ENCODE data around the gene CABP4. TPM values are rescaled to one million over a fixed set of nuclear protein-coding genes. Genes with fewer than 3 reads are reported as not detected.

Gene CABP4
- polyA plus RNA-seq, 4 donors: 0.20 to 0.74 (median 0.41) TPM

- no peak for DNase-seq (ENCODE audit: low read depth in 4 of 4, low spot score in 3 of 4)
Measured at GRCh38 chr11:67506426-67507051, 51.4 kb downstream of the CABP4 start.

GRCh38 chr11:67507242-67507863 is 52.2 kb downstream of the CABP4 start:
- no peak for DNase-seq (ENCODE audit: low read depth in 4 of 4, low spot score in 3 of 4)

GRCh38 chr11:67507864-67508485 is 52.8 kb downstream of the CABP4 start, which contains the start of gene CDK2AP2:
CDK2AP2 (minus strand) TSS chr11:67508162; CDS start chr11:67508082, 80 bp downstream.
- DNase-seq (ENCODE audit: low read depth in 4 of 4, low spot score in 3 of 4): peak; percentile 93 to 97 (median 95)

GRCh38 chr11:67508486-67509121 is 53.5 kb downstream of the CABP4 start:
- DNase-seq (ENCODE audit: low read depth in 4 of 4, low spot score in 3 of 4): peak; percentile 92 to 98 (median 92)

GRCh38 chr11:67510023-67510345 is 54.8 kb downstream of the CABP4 start:
- no peak for DNase-seq (ENCODE audit: low read depth in 4 of 4, low spot score in 3 of 4)

Other genes with a start within 250 kb of the CABP4 start
- gene GRK2, start 188.9 kb upstream of the CABP4 start, polyA plus RNA-seq (ENCODE audit: insufficient read length in 4 of 4): 10 to 100 TPM; 45.6 to 65.0 (median 49.0) TPM
- 10 to 100 TPM; 21.3 to 32.9 (median 27.4) TPM for gene ANKRD13D, start 166.1 kb upstream of the CABP4 start, polyA plus RNA-seq (ENCODE audit: insufficient read length in 4 of 4)
- 10 to 100 TPM; 24.3 to 32.3 (median 24.6) TPM for gene SSH3, start 151.8 kb upstream of the CABP4 start, polyA plus RNA-seq (ENCODE audit: insufficient read length in 4 of 4)
- 10 to 100 TPM; 18.7 to 36.1 (median 23.9) TPM for gene POLD4, start 101.8 kb upstream of the CABP4 start, polyA plus RNA-seq (ENCODE audit: insufficient read length in 4 of 4)
- 1 to 10 TPM; 4.5 to 6.3 (median 5.1) TPM for gene CLCF1, start 81.8 kb upstream of the CABP4 start, polyA plus RNA-seq (ENCODE audit: insufficient read length in 4 of 4)
- 10 to 100 TPM; 20.1 to 27.3 (median 21.6) TPM for gene RAD9A, start 63.4 kb upstream of the CABP4 start, polyA plus RNA-seq (ENCODE audit: insufficient read length in 4 of 4)
- 100 to 1,000 TPM; 146 to 188 (median 155) TPM for gene PPP1CA, start 53.5 kb upstream of the CABP4 start, polyA plus RNA-seq (ENCODE audit: insufficient read length in 4 of 4)
- 1 to 10 TPM; 3.3 to 7.6 (median 5.1) TPM for gene TBC1D10C, start 51.3 kb upstream of the CABP4 start, polyA plus RNA-seq (ENCODE audit: insufficient read length in 4 of 4)
- gene CARNS1, start 39.7 kb upstream of the CABP4 start, polyA plus RNA-seq (ENCODE audit: insufficient read length in 4 of 4): 1 to 10 TPM; 1.7 to 2.5 (median 2.3) TPM
- gene RPS6KB2, start 26.9 kb upstream of the CABP4 start, polyA plus RNA-seq (ENCODE audit: insufficient read length in 4 of 4): 10 to 100 TPM; 44.3 to 51.8 (median 45.4) TPM
- 1 to 10 TPM in 3 of 4 donors, under 1 TPM in 1; 0.96 to 2.7 (median 1.4) TPM for gene PTPRCAP, start 17.7 kb upstream of the CABP4 start, polyA plus RNA-seq (ENCODE audit: insufficient read length in 4 of 4)
- 10 to 100 TPM; 61.7 to 88.8 (median 66.6) TPM for gene CORO1B, start 11.9 kb upstream of the CABP4 start, polyA plus RNA-seq (ENCODE audit: insufficient read length in 4 of 4)
- not detected for gene GPR152, start 2.6 kb upstream of the CABP4 start, polyA plus RNA-seq (ENCODE audit: insufficient read length in 4 of 4)
- 10 to 100 TPM; 43.8 to 73.6 (median 49.3) TPM for gene TMEM134, start 13.9 kb downstream of the CABP4 start, polyA plus RNA-seq (ENCODE audit: insufficient read length in 4 of 4)
- 10 to 100 TPM; 55.4 to 71.8 (median 59.1) TPM for gene AIP, start 27.7 kb downstream of the CABP4 start, polyA plus RNA-seq (ENCODE audit: insufficient read length in 4 of 4)
- 10 to 100 TPM; 25.7 to 43.7 (median 32.1) TPM for gene PITPNM1, start 50.0 kb downstream of the CABP4 start, polyA plus RNA-seq (ENCODE audit: insufficient read length in 4 of 4)
- 10 to 100 TPM; 41.6 to 75.9 (median 49.0) TPM for gene CDK2AP2, start 52.8 kb downstream of the CABP4 start, polyA plus RNA-seq (ENCODE audit: insufficient read length in 4 of 4)
- under 1 TPM in 2 of 4 donors, not detected in 2; 0.19 to 0.61 TPM for gene CABP2, start 68.1 kb downstream of the CABP4 start, polyA plus RNA-seq (ENCODE audit: insufficient read length in 4 of 4)
- 1,000 to 10,000 TPM in 1 of 4 donors, 100 to 1,000 TPM in 3; 756 to 1,003 (median 789) TPM for gene GSTP1, start 128.5 kb downstream of the CABP4 start, polyA plus RNA-seq (ENCODE audit: insufficient read length in 4 of 4)
- 100 to 1,000 TPM; 168 to 207 (median 184) TPM for gene NDUFV1, start 151.6 kb downstream of the CABP4 start, polyA plus RNA-seq (ENCODE audit: insufficient read length in 4 of 4)
- gene NUDT8, start 174.6 kb downstream of the CABP4 start, polyA plus RNA-seq (ENCODE audit: insufficient read length in 4 of 4): 1 to 10 TPM; 5.0 to 8.4 (median 6.8) TPM
- gene TBX10, start 184.4 kb downstream of the CABP4 start, polyA plus RNA-seq (ENCODE audit: insufficient read length in 4 of 4): under 1 TPM in 2 of 4 donors, not detected in 2; 0.04 to 0.11 TPM
- gene ACY3, start 195.4 kb downstream of the CABP4 start, polyA plus RNA-seq (ENCODE audit: insufficient read length in 4 of 4): 10 to 100 TPM; 21.4 to 39.0 (median 26.7) TPM
- gene ALDH3B2, start 219.3 kb downstream of the CABP4 start, polyA plus RNA-seq (ENCODE audit: insufficient read length in 4 of 4): 1 to 10 TPM; 1.9 to 4.8 (median 3.1) TPM